Activated CD4-positive, CD25-positive, alpha-beta regulatory T cell (primary cell): ENCODE results near the gene LPIN2.
"Not testable (repeated sequence)": the region's sequence is repeated elsewhere in the genome, so short reads cannot be mapped to it uniquely, and the experiment has no call there.

Experiments used
- DNase-seq, 4 experiments: peaks; one replicate each; lab custom pipeline; 2025; lab: John Stamatoyannopoulos, UW

LPIN2 gene

GRCh38 chr18:3044931-3045698, 32.2 kb upstream of the LPIN2 start:
- no peak for DNase-seq

- no peak for DNase-seq
Measured at GRCh38 chr18:3042379-3042778, 29.4 kb upstream of the LPIN2 start.

GRCh38 chr18:3041843-3042242, 28.9 kb upstream of the LPIN2 start:
- DNase-seq = no peak

GRCh38 chr18:3040881-3041280, 27.9 kb upstream of the LPIN2 start:
- no peak for DNase-seq

DNA sequence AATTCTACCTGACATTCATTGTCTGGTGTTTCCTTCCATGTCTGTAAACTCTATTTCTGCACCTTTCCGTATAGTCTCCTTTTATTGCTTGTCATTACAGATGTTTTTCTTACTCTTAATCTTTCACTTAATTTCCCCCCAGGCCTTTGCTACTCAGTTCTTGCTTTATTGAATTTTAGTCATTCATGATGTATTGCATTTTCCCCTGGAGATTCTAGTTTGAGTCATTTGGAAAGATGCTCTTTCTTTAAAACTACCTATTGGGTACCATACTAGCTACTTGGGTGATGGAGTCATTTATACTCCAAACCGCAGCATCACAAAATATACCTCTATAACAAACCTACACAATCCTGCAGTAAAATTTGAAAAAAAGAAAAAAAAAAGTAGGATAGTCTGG, 27.2 kb upstream of the LPIN2 start:
- DNase-seq = no peak

GRCh38 chr18:3037423-3037915, 24.5 kb upstream of the LPIN2 start:
- DNase-seq = no peak

- DNase-seq = no peak
Measured at GRCh38 chr18:3036108-3036507, 23.2 kb upstream of the LPIN2 start.

GRCh38 chr18:3035635-3036034, 22.7 kb upstream of the LPIN2 start:
- no peak for DNase-seq

DNA sequence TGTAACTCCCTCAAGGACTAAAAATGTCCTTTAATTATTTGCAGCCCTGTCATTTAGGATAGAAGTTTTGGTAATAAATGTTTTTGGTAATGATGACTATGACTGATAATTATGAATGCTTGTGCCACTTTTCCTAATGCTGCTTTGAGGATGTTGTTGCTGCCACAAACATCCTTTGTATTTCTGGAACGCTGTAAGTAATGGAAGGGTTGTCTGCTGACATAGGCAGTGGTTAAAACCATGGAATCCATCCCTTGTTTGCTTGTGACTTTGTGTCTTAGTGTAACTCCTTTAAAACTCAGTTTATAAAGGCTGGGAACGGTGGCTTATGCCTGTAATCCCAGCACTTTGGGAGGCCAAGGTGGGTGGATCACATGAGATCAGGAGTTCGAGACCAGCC, 19.8 kb upstream of the LPIN2 start:
- no peak for DNase-seq

DNA sequence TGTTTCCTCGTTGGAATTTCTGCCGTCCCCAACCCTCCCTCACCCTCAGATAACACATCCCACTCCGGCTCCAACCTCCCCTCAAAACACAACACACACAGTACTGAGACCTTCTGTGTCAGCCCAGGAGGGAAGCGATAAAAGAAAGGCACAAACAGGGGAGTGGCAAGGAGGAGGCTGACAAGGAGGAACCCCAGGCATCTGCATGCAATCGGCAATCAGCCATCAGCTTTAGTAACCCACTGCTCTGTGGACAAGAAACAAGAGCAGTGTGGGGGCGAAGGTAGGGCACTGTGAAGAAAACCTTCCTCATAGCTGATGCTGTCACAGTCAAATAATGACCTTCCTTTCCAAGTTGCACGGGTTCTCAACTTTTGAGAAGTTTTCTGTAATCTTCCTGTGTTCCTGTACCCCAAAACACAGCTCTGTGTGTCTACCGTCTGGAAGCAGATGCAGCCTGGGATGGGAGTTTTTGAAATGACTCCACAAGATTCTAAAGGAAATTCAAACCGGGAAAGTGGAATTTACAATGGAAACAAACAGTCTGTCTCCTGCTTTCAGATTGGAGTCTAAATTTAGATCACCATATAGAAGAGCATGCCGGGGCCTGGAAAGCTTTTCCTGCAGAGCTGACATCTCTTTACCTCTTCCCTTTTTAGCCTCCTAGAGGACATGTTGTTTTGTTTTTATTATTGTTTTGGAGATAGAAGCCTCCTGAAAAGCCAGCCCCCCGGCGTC, 16.4 kb upstream of the LPIN2 start:
- DNase-seq = no peak

- DNase-seq = not testable (repeated sequence)
Measured at GRCh38 chr18:3028115-3028514, 15.2 kb upstream of the LPIN2 start.

GRCh38 chr18:3027370-3027891, 14.5 kb upstream of the LPIN2 start:
- DNase-seq = no peak

GRCh38 chr18:3025544-3025943, 12.6 kb upstream of the LPIN2 start:
- no peak for DNase-seq

- DNase-seq = not testable (repeated sequence)
Measured at GRCh38 chr18:3023603-3024002, 10.7 kb upstream of the LPIN2 start.

- DNase-seq = no peak
Measured at GRCh38 chr18:3016585-3017297, 3.8 kb upstream of the LPIN2 start.

- DNase-seq = no peak
Measured at GRCh38 chr18:3015851-3016250, 2.9 kb upstream of the LPIN2 start.

- DNase-seq = no peak
Measured at GRCh38 chr18:3015204-3015592, 2.3 kb upstream of the LPIN2 start.

GRCh38 chr18:3014503-3015203, 1.7 kb upstream of the LPIN2 start:
- no peak for DNase-seq

DNA sequence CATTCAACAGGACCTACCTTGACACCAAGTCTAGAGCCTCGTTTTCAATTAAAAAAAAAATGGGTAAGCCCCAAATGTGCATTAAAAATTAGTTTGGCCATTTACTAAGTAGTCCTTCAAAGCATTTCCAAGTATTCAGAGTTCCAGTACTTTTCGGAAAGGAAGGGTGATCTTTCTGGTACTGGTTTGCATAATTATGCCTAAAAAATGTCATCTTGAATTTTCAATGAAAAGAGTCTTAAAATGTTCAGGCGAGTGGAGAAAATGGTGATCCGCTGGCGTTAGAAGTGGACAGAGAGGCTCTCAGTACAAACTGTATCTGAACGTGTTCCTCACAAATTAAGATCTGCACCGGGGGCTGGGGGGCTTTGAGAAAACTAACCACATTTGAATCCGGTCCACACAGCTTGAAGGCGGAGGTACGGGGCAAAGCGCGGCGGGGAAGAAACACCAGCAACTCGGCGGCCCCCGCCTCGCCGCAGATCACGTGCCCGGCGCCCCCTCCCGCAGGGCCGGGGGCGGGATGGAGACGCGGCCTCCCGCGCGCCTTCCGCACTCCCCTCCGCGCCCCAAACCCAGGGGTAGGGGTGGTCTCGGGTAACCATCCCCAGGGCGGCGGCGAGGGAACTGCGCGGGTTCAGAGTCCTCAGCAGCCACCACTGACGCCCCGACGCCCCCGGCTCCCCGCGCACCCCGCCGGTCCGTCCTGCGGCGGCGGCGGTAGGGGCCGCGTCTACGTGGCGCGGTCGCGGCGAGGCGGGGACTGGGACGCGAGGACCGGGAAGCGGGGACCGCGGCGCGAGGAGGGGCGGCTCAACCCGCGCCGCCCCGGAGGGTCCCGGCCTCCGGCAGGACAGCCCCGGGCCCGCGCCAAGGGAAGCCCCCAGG, 564 bp downstream of the LPIN2 start:
- DNase-seq = peak in 3 of 4 experiments; percentile 13 to 16 (median 14)

GRCh38 chr18:3010086-3010485, 2.9 kb downstream of the LPIN2 start:
- DNase-seq = no peak

- no peak for DNase-seq
Measured at GRCh38 chr18:3008541-3008940, 4.4 kb downstream of the LPIN2 start.
